WTC11 (cell line): ENCODE measurements around the gene ANKEF1. TPM values are rescaled to one million over a fixed set of nuclear protein-coding genes. Genes with fewer than 3 reads are reported as not detected.

Source experiments
- ATAC-seq: fragments of 200-7000 bp; cut with Tn5 transposase; 2 replicates; pipeline ENCODE4 v1.10.0; 2021; ENCODE audit warnings: mild to moderate bottlenecking, moderate library complexity
- CTCF ChIA-PET: fragments of 300-600 bp; sonication (Branson Sonifier 250); formaldehyde crosslinking; loops from one replicate; lab custom pipeline; 2021; ENCODE audit warnings: antibody characterized with exemption; lab: Charles Lee
- POLR2A ChIA-PET: fragments of 350-600 bp; sonication (Branson Sonifier 250); formaldehyde crosslinking; loops from one replicate; lab custom pipeline; 2021; ENCODE audit warnings: antibody characterized with exemption; lab: Charles Lee
- DNase-seq: peaks from one replicate; pipeline ENCODE4 v3.0.0; 2021; ENCODE audit warnings: low spot score
- H3K27ac Mint-ChIP-seq: 2 replicates; pipeline ENCODE4 v1.8.0; 2021; ENCODE audit warnings: mixed read lengths
- H3K27me3 Mint-ChIP-seq: 2 replicates; pipeline ENCODE4 v1.8.0; 2021; ENCODE audit warnings: low read depth, mild to moderate bottlenecking, moderate library complexity, mixed read lengths
- H3K36me3 Mint-ChIP-seq: 2 replicates; pipeline ENCODE4 v1.8.0; 2021; ENCODE audit warnings: mixed read lengths
- H3K4me1 Mint-ChIP-seq: 2 replicates; pipeline ENCODE4 v1.8.0; 2022; ENCODE audit warnings: mixed read lengths
- H3K4me3 Mint-ChIP-seq: 2 replicates; pipeline ENCODE4 v1.8.0; 2021; ENCODE audit warnings: mild to moderate bottlenecking, moderate library complexity, mixed read lengths
- H3K9me3 Mint-ChIP-seq: 2 replicates; pipeline ENCODE4 v1.8.0; 2021; ENCODE audit warnings: mixed read lengths
- CDX4 ChIP-seq: fragments of 250-450 bp; sonication (Bioruptor Pico); IDR thresholded peaks from 2 replicates; pipeline ENCODE4 v1.9.0; 2021; ENCODE audit warnings: moderate library complexity, mild to moderate bottlenecking, inconsistent platforms, borderline replicate concordance
- E2F4 ChIP-seq: sonication (generic); formaldehyde crosslinking; IDR thresholded peaks from 2 replicates; pipeline ENCODE4 v1.8.1; 2022; ENCODE audit warnings: low read depth, mild to moderate bottlenecking, moderate library complexity, missing genetic modification reagents, borderline replicate concordance
- ELF4 ChIP-seq: sonication (generic); formaldehyde crosslinking; IDR thresholded peaks from 2 replicates; pipeline ENCODE4 v1.8.1; 2022; ENCODE audit warnings: low read depth, mild to moderate bottlenecking, moderate library complexity, missing genetic modification reagents
- HMGA2 ChIP-seq: fragments of 250-450 bp; sonication (Bioruptor Pico); IDR thresholded peaks from 2 replicates; pipeline ENCODE4 v1.4.0; 2021; ENCODE audit warnings: mild to moderate bottlenecking, moderate library complexity
- JAZF1 ChIP-seq: fragments of 250-450 bp; sonication (Bioruptor Pico); IDR thresholded peaks from 2 replicates; pipeline ENCODE4 v1.9.0; 2021; ENCODE audit warnings: moderate library complexity, mild to moderate bottlenecking, inconsistent platforms
- NFATC4 ChIP-seq: fragments of 250-450 bp; sonication (Bioruptor Pico); IDR thresholded peaks from 2 replicates; pipeline ENCODE4 v1.9.0; 2021; ENCODE audit warnings: mild to moderate bottlenecking
- NR2C2 ChIP-seq: sonication (generic); formaldehyde crosslinking; IDR thresholded peaks from 2 replicates; pipeline ENCODE4 v1.8.0; 2022; ENCODE audit warnings: mild to moderate bottlenecking, missing genetic modification reagents
- PRRX2 ChIP-seq: fragments of 250-450 bp; sonication (Bioruptor Pico); IDR thresholded peaks from 2 replicates; pipeline ENCODE4 v1.8.0; 2021; ENCODE audit warnings: mild to moderate bottlenecking
- STAT6 ChIP-seq: sonication (generic); formaldehyde crosslinking; conservative IDR thresholded peaks from 2 replicates; pipeline ENCODE4 v1.8.1; 2023; ENCODE audit warnings: mild to moderate bottlenecking, low read depth, missing genetic modification reagents, moderate library complexity
- ZBTB21 ChIP-seq: sonication (generic); formaldehyde crosslinking; IDR thresholded peaks from 2 replicates; pipeline ENCODE4 v1.8.1; 2023; ENCODE audit warnings: mild to moderate bottlenecking, missing genetic modification reagents, borderline replicate concordance
- ZNF219 ChIP-seq: sonication (generic); formaldehyde crosslinking; IDR thresholded peaks from 2 replicates; pipeline ENCODE4 v1.8.0; 2023; ENCODE audit warnings: missing genetic modification reagents, mild to moderate bottlenecking, borderline replicate concordance
- ZNF396 ChIP-seq: fragments of 250-450 bp; sonication (Bioruptor Pico); IDR thresholded peaks from 2 replicates; pipeline ENCODE4 v1.8.0; 2021; ENCODE audit warnings: mild to moderate bottlenecking, moderate library complexity, borderline replicate concordance
- total RNA-seq: library from RNA; stranded (reverse); gene quantifications from 3 replicates; pipeline ENCODE4 v1.2.3, GENCODE V29; 2021
- TF ChIP-seq, protein P1 (sequence below): fragments of 200-600 bp; IDR thresholded peaks from 2 replicates; pipeline ENCODE4 v1.8.0; 2022; ENCODE audit warnings: antibody characterized with exemption
- TF ChIP-seq, protein P2 (sequence below): fragments of 250-450 bp; sonication (Bioruptor Pico); IDR thresholded peaks from 2 replicates; pipeline ENCODE4 v1.9.0; 2021; ENCODE audit warnings: mild to moderate bottlenecking
- TF ChIP-seq, protein P3 (sequence below): sonication (generic); formaldehyde crosslinking; IDR thresholded peaks from 2 replicates; pipeline ENCODE4 v1.8.0; 2023; ENCODE audit warnings: missing genetic modification reagents
- TF ChIP-seq, protein P4 (sequence below): fragments of 250-450 bp; sonication (Bioruptor Pico); IDR thresholded peaks from 2 replicates; pipeline ENCODE4 v1.8.0; 2021; ENCODE audit warnings: mild to moderate bottlenecking

Gene ANKEF1
- total RNA-seq, 1 experiment from 2014 or later: 7.1 TPM

GRCh38 chr20:10090588-10091166, 55.9 kb downstream of the ANKEF1 start:
- H3K4me1 Mint-ChIP-seq: peaks cover 23% of the 10 kb centered on the region
- POLR2A ChIA-PET: no interaction called here
- peak; percentile 39 for DNase-seq
- ATAC-seq: peak; percentile 91
- H3K27ac Mint-ChIP-seq: no peak overlapping the region
- H3K4me3 Mint-ChIP-seq: no peak overlapping the region
- no peaks in the 10 kb centered on the region for H3K36me3 Mint-ChIP-seq
- H3K27me3 Mint-ChIP-seq: no peaks in the 10 kb centered on the region
- TF ChIP-seq, protein P1, sequence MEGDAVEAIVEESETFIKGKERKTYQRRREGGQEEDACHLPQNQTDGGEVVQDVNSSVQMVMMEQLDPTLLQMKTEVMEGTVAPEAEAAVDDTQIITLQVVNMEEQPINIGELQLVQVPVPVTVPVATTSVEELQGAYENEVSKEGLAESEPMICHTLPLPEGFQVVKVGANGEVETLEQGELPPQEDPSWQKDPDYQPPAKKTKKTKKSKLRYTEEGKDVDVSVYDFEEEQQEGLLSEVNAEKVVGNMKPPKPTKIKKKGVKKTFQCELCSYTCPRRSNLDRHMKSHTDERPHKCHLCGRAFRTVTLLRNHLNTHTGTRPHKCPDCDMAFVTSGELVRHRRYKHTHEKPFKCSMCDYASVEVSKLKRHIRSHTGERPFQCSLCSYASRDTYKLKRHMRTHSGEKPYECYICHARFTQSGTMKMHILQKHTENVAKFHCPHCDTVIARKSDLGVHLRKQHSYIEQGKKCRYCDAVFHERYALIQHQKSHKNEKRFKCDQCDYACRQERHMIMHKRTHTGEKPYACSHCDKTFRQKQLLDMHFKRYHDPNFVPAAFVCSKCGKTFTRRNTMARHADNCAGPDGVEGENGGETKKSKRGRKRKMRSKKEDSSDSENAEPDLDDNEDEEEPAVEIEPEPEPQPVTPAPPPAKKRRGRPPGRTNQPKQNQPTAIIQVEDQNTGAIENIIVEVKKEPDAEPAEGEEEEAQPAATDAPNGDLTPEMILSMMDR: peak; percentile 51
- TF ChIP-seq, protein P2, sequence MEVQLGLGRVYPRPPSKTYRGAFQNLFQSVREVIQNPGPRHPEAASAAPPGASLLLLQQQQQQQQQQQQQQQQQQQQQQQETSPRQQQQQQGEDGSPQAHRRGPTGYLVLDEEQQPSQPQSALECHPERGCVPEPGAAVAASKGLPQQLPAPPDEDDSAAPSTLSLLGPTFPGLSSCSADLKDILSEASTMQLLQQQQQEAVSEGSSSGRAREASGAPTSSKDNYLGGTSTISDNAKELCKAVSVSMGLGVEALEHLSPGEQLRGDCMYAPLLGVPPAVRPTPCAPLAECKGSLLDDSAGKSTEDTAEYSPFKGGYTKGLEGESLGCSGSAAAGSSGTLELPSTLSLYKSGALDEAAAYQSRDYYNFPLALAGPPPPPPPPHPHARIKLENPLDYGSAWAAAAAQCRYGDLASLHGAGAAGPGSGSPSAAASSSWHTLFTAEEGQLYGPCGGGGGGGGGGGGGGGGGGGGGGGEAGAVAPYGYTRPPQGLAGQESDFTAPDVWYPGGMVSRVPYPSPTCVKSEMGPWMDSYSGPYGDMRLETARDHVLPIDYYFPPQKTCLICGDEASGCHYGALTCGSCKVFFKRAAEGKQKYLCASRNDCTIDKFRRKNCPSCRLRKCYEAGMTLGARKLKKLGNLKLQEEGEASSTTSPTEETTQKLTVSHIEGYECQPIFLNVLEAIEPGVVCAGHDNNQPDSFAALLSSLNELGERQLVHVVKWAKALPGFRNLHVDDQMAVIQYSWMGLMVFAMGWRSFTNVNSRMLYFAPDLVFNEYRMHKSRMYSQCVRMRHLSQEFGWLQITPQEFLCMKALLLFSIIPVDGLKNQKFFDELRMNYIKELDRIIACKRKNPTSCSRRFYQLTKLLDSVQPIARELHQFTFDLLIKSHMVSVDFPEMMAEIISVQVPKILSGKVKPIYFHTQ (CRISPR knock-in tag): no peak
- TF ChIP-seq, all 79 proteins: peak for 1
- CTCF ChIA-PET: interaction anchor here (0.5 to 3.2 kb wide), 27 partner anchors 8 to 481 kb away, joined by 3 to 34 read pairs (median 4); partner anchors contain the start of gene ANKEF1
- H3K9me3 Mint-ChIP-seq: no peaks in the 10 kb centered on the region; the same call in 1 of the 2 replicates

DNA sequence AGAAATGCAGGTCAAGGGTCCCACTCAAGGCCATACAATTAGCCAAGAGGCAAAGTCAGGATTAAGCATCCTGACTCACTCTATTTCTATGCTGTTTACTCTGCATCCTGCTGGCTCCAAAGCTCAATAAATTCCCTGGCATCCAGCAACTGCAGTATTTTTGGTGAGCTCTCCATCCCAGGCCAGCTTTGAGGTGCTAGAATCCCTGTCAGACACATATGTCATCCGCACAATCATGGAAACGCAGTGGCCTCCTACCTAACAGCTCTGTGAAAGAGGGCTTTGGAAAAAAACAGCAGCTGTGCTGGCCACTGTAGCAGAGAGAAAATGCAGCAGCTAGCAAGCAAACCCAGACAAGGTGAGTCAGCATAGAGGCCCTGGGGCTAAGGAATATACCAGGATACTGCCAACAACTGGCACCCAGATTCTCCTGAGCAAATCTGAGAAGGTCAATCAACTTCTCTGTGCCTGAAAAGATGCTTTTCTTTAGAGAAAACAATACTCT, 58.4 kb downstream of the ANKEF1 start:
- ChIA-PET CTCF (interaction anchor here (0.6 to 3.5 kb wide), 9 partner anchors 12 to 476 kb away, joined by 3 to 19 read pairs (median 5); partner anchors contain the start of gene ANKEF1), POLR2A (no interaction called here)
- no peak for TF ChIP-seq ELF4
- TF ChIP-seq NFATC4 (CRISPR knock-in tag): no peak
- no peak for TF ChIP-seq CDX4 (CRISPR knock-in tag)
- TF ChIP-seq, protein P3, sequence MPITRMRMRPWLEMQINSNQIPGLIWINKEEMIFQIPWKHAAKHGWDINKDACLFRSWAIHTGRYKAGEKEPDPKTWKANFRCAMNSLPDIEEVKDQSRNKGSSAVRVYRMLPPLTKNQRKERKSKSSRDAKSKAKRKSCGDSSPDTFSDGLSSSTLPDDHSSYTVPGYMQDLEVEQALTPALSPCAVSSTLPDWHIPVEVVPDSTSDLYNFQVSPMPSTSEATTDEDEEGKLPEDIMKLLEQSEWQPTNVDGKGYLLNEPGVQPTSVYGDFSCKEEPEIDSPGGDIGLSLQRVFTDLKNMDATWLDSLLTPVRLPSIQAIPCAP (CRISPR knock-in tag): no peak
- no peak for TF ChIP-seq ZBTB21 (CRISPR knock-in tag)
- no peak for TF ChIP-seq HMGA2
- no peak for TF ChIP-seq NR2C2
- TF ChIP-seq STAT6 (CRISPR knock-in tag): no peak
- H3K4me3 Mint-ChIP-seq: no peak overlapping the region
- H3K27ac Mint-ChIP-seq: no peak overlapping the region
- H3K27me3 Mint-ChIP-seq: no peaks in the 10 kb centered on the region
- ATAC-seq (no peak), DNase-seq (no peak)
- H3K9me3 Mint-ChIP-seq: peaks cover 15% of the 10 kb centered on the region
- H3K4me1 Mint-ChIP-seq: peaks cover 22% of the 10 kb centered on the region
- no peaks in the 10 kb centered on the region for H3K36me3 Mint-ChIP-seq

DNA sequence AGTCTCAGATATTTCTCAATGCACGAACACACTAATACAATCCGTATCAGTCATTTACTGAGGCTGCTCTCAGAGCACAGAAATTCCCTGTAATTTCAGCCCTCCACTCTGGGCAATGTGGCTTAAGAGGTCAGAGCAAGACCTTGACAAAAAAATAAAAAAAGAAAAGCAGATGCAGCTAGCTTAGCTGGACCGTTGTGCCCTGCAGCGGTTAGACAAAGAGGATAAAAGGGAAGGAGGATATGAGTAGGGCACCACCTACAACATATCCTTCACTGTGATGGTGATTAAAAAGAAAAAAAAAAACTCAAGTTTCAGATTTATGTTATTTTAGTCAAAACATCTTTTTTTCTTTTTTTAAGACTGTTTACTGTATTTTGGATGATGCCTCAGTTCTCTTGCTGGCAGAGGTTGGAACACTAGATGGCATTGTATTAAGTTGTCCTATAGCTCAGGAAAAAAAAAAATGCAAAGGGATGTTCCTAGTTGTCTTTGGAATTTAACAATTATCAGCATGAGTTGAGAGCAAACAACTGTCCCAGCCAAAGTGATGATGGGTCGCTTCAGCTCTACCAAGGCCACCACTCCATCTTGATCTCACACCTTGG, 59.9 kb downstream of the ANKEF1 start:
- DNase-seq (no peak), ATAC-seq (no peak)
- Mint-ChIP-seq H3K36me3 (peaks cover 9% of the 10 kb centered on the region), H3K27me3 (no peaks in the 10 kb centered on the region), H3K4me3 (no peak overlapping the region), H3K9me3 (peaks cover 27% of the 10 kb centered on the region), H3K4me1 (peaks cover 22% of the 10 kb centered on the region), H3K27ac (no peak overlapping the region)
- ChIA-PET CTCF (interaction anchor here (3.5 kb wide), 1 partner anchor 477 kb away, joined by 19 read pairs; no protein-coding TSS in a partner anchor), POLR2A (no interaction called here)
- TF ChIP-seq ZNF396 (CRISPR knock-in tag) (no peak), E2F4 (CRISPR knock-in tag) (no peak), ZNF219 (CRISPR knock-in tag) (no peak), PRRX2 (CRISPR knock-in tag) (no peak), JAZF1 (CRISPR knock-in tag) (no peak)
- TF ChIP-seq, protein P1: no peak
- TF ChIP-seq, protein P4, sequence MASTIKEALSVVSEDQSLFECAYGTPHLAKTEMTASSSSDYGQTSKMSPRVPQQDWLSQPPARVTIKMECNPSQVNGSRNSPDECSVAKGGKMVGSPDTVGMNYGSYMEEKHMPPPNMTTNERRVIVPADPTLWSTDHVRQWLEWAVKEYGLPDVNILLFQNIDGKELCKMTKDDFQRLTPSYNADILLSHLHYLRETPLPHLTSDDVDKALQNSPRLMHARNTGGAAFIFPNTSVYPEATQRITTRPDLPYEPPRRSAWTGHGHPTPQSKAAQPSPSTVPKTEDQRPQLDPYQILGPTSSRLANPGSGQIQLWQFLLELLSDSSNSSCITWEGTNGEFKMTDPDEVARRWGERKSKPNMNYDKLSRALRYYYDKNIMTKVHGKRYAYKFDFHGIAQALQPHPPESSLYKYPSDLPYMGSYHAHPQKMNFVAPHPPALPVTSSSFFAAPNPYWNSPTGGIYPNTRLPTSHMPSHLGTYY (CRISPR knock-in tag): no peak
